Measurements from ENCODE around the gene HSD17B10.
A peak's percentile ranks its signal among the peaks of the same experiment; 100 is the strongest.
"Not testable (repeated sequence)": the region's sequence is repeated elsewhere in the genome, so short reads cannot be mapped to it uniquely, and the experiment has no call there.

The HSD17B10 gene

DNA sequence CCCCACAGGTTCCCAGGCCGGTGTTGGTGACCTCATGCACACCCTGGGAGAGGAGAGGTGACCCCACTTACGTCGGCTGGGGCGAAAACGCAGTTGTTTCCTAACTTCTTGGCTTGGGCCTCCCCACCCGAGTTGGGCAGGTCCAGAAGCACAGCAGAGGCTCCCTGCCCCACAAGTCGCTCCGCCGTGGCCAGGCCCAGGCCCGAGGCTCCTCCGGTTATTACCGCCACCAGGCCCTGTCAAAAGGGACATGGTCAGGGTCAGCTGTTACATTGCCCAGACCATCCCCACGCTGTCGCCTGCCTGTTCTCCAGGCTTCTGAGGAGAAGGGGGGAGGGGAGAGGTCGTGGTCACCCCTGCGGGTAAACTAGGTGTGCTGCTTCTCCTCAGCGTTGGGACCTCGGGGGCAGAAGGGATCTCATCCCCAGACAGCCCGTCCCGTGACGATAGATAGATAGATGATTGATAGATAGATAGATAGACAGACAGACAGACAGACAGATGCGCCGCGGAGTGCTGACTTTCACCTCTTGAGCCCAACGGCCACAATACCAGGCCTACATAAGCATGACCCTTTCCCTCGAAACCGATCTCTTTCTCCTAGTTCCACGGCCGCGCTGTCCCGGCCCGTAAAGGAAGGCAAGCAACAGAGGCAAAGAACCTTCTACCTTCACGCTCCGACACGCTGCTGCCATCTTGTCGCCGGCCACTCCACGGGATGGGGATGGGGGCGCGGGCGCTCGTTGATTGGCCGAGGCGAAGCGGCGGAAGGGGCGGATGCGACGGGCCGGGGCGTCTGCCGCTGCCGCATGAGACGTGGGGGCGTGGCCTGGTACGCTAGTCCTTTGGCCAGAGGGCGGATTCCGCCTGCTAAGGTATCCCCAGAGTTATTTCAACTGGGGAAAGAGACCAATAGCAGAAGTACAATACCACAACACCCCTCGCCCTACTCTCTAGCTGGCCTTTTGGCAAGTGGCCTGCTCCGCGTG lies at the start of gene HSD17B10:
HSD17B10 (minus strand) TSS at position 720 of the 989 bp plus-strand sequence; CDS start at position 695, 25 bp downstream.
- DNase-seq = peak; percentile 81 to 84

DNA sequence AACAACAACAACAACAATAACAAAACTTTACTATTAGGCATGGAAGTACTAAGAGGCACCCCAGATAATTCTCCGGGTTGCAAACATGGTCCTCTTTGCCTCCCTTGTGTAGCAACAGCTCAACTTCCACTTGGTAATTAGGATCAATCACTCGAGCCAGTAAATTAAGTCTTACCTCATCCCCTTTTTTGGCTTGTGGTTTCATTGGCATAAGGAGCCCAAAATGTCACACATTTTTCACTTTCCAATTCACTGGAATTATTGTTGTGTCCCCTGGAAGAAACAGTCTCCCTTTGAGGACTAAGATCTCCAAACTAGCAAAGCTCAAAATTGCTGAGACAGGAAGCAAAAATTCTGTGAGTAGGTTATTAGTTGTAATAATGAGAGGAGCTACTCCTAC lies 49.2 kb upstream of the HSD17B10 start:
- DNase-seq = no peak

DNA sequence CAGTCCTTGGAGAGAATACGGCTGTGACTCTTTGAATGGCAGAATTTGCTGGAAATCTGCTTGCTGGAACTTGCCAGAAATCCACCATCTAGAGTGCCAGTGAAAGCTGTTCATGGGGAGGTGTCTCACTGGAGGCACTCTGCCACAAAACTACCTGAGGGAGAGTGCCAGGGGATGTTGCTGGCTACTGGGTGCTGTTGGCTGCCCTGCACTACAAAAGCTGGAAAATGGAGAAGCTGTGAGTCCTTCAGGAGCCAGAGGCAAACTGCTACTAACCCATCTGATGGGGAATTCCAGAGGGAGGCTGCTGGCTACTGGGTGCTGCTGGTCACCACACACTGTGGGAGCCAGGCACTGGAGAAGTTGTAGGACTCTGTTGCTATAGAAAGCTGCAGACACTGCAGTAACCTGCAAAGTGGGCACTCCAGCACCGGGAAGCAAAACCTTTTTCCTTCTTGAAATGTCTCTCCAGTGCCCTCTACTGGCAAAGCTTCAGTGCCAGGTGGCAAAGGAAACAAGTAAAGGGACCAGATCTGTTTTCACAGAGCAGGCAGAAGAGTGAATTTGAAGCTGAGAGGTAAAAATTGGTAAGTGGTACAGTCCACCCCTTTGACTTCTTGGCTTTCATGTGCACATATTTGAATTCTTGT lies 47.8 kb upstream of the HSD17B10 start:
- peak; percentile 32 to 48 for DNase-seq

DNA sequence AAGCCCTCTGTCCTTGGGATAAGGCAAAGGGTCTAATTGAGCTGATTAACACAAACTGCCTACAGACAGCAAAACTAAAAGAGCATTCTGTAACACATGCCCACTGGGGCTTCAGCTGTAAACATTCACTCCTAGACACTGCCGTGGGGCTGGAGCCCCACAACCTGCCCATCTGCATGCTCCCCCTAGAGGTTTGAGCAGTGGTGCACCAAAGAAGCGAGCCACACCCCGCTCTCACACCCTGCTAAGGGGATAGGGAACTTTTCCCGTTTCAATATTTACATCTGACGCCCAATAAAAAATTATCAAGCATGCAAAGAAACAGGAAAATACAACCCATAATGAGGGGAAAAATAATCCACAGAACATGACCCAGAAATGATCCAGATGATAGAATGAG lies 46.9 kb upstream of the HSD17B10 start:
- DNase-seq = peak in 1 of 2 donors; percentile 10

GRCh38 chrX:53479301-53479700 lies 45.1 kb upstream of the HSD17B10 start:
- DNase-seq = peak; percentile 4 to 24

- no peak for DNase-seq
Measured at GRCh38 chrX:53476371-53476770, 42.2 kb upstream of the HSD17B10 start.

GRCh38 chrX:53474707-53475106 lies 40.5 kb upstream of the HSD17B10 start:
- DNase-seq = peak; percentile 19 to 30

DNA sequence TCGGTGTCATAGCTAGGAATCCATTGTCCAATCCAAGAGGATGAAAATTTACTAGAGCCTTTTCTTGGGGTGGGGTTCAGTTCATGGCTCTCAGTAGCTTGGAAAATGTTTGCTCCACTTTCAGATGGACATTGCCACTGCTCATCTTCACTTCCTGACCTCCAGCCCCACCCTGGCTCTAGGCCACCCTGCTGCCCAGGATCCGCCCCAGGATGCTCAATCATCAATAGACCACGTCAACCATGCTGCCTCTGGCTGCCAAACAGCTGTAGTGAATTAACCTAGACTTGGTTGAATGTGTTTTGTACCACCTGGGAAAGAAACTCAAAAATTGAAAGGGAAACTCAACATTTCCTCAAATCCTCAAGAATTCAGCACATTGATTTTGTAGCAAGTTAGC lies 37.2 kb upstream of the HSD17B10 start:
- no peak for DNase-seq

GRCh38 chrX:53468659-53469058 lies 34.5 kb upstream of the HSD17B10 start:
- not testable (repeated sequence) for DNase-seq

DNA sequence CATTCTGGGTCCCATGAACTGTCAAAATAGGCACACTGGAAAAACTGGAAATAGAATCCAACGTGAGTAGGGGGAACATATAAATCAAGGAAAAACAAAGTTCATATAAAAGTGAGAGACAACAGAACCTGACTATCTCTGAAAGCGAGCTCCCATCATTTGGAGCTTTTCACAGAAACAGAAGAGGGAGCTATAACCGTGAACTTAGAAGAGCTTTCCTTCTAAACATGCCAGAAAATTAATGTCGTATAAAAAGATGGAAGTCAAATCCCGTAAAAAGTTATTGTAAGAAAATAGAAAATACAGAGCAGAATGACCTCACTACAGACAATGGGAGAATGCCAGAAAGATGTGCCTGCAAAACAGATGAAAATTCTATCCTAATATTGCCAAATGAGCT lies 23.9 kb upstream of the HSD17B10 start:
- DNase-seq = no peak

DNA sequence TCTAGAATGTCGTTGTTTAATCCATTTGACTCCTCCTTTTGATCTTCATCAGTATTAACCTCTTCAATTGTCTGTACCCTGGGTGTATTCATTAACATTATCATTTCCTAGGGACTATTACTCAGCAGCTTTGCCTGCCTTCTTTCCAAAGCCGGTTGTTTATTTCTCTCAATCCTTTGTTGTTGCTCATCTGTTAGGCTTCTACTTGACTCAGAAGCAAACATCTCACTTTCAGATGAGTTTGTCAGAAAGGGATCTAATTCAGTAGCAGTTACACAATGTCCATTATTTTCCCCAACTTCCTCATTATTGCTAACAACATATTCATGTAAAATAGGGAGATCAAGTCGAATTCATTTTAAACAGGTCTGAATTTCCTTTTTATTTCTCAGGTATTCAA lies 22.1 kb upstream of the HSD17B10 start:
- DNase-seq = peak; percentile 34 to 47

- DNase-seq = no peak
Measured at GRCh38 chrX:53452812-53453211, 18.6 kb upstream of the HSD17B10 start.

- no peak for DNase-seq
Measured at GRCh38 chrX:53449632-53450031, 15.5 kb upstream of the HSD17B10 start.

DNA sequence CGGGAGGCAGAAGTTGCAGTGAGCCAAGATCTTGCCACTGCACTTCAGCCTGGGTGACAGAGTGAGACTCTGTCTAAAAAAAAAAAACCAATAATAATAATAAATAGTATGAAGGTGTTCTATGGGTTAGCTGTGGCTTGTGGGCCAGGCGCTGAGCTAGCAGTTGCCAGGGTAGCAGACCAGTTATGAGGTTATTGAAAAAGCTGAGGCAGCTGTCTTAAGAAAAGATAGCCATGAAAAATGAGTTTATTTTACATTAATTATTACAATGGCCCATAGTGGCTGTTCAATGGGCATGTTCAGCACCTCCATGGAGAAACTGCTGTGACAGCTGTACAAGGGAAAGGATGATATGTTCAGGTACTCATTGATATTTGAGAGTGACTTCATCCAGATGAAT lies 13.3 kb upstream of the HSD17B10 start:
- DNase-seq = no peak

DNA sequence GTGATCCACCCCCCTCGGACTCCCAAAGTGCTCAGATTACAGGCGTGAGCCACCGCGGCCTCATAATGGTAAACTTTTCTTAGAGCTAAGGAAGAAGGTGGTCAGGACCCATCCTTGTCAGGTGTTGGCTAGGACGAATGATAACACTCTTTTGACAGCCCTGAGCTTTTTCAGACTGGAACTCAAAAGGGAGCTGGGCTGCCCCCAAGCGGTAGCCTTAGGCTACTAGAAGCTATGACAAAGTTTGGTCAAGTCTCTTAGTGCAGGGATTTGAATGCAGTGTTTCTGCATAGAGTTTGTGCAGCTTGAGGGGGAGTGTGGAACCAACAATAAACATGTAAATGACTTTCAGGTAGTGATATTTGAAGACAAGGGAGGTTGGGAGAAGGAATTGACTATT lies 11.8 kb upstream of the HSD17B10 start:
- DNase-seq = peak; percentile 19 to 53

GRCh38 chrX:53442322-53442631 lies 8.1 kb upstream of the HSD17B10 start:
- DNase-seq = peak in 1 of 2 donors; percentile 10

DNA sequence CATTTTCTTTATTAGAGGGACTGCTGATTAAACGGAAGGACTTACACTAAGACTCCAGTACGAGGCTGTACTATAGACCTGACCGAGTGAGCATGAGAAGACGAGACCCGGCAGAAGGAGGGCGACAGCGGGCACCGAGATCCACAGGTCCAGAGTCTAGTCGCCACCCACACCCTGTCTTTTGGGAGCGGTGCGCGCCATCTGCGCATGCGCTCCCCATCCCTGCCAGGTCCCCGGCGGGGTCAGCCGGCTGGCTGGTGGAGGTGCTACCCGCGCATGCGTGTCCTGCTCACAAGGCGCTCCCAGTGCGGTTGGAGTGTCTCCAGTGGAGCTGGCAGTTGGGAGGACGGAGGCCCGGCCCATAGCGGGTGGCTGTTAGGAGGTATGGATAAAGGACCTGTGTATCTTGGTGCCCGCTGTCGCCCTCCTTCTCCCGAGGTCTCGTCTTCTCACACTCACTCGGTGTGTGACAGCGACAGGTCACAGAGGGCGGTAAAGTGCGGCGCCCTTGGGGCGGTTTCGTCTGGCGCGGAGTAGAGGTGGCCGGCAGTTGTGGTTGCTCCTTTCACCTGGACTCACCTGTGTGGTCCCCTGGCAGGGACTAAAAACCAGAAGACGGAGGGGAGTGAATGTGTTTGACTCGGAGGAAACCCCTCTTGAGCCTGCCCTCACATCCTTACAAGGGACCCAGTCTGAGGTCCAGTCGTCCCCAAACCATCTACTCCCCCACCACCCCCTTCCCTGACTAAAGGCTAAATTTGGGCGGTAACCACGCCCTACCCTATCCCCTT lies 7.6 kb upstream of the HSD17B10 start:
- DNase-seq = peak; percentile 48 to 50

GRCh38 chrX:53440621-53441517 lies 6.7 kb upstream of the HSD17B10 start:
- DNase-seq = peak; percentile 50 to 59

DNA sequence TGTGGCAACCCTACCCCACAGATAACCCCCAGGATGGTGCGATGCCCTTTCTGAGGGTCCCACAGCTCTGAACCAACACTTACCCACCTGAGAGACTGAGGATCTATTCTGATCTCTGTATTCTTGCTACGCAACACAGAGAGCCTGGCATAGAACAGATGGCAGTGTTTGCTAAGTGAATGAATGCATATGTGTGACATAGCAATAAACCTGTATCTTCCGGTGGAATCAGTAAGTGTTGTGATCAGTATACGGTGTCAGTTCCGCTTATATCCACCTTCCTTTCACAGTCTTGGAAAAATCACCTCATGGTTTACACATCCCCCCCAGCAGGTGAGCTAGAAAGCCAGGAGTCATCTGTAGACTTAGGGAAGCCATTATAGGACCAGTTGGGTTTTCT lies 5.9 kb upstream of the HSD17B10 start:
- DNase-seq = peak in 1 of 2 donors; percentile 1

DNA sequence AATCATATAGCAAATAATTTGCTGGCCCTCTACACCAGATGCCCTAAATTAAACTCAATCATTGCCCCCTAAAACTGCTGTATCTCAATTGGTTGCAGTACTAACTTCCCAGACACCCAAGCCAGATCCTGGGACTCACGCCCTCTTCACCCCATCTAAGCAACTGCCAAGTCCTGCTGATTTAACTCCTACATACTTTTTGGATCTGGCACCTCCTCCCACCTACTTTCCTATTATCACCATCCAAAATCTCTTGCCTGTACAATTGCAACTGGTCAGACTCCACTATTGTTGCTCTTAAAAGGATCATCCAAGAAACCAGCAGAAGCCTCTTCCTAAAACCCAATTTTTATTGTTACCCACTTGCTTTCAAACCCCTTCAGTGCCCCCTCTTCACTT lies 4.7 kb upstream of the HSD17B10 start:
- no peak for DNase-seq

- DNase-seq = no peak
Measured at GRCh38 chrX:53438174-53438831, 4.1 kb upstream of the HSD17B10 start.

DNA sequence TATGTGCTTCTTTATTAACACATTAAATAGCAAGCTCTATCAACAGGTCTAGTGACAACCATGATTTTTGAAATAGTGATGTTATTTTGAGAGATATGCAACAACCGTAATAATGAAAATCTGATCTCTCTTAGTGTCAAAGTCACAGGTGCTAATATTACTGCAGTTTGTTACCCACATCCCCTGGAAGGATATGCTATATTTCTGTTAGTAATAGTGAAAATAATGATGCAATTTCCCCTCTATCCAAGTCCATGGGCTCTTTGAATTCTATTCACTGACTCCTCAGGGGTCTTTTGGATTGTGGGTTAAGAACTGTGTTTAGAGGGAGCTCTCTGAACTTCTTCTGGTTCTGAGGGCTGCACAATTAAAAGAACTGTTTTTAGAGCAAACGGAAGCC lies 3.0 kb upstream of the HSD17B10 start:
- DNase-seq = no peak
